ENCODE results near the gene MRPS25. TPM values are rescaled to one million over a fixed set of nuclear protein-coding genes. Genes with fewer than 3 reads are reported as not detected.
"Not testable (repeated sequence)": the region's sequence is repeated elsewhere in the genome, so short reads cannot be mapped to it uniquely, and the experiment has no call there.

Gene MRPS25
- polyA plus RNA-seq, 3 donors, result 20.1 to 47.4 (median 24.2) TPM

GRCh38 chr3:15014606-15015328, 50.3 kb downstream of the MRPS25 start:
- no peak overlapping the region for H3K27ac ChIP-seq (ENCODE audit: low read depth, low read length)
- 89 to 96% (median 92%) methylated on average over 3 of the region's 3 CpGs for WGBS, 3 donors

- H3K27ac ChIP-seq (ENCODE audit: low read depth, low read length), result no peak overlapping the region
- 95 to 100% (median 95%) methylated on average over 5 of the region's 5 CpGs for WGBS, 3 donors
Observed at GRCh38 chr3:15011174-15011573, 53.9 kb downstream of the MRPS25 start.

- no peak overlapping the region for H3K27ac ChIP-seq (ENCODE audit: low read depth, low read length)
- WGBS, 3 donors, result 94 to 100% (median 95%) methylated on average over 1 of the region's 1 CpG
Observed at GRCh38 chr3:15010664-15011063, 54.5 kb downstream of the MRPS25 start.

- WGBS, 3 donors, result 97 to 99% (median 99%) methylated on average over 5 of the region's 5 CpGs
- H3K27ac ChIP-seq (ENCODE audit: low read depth, low read length), result no peak overlapping the region
Observed at GRCh38 chr3:15009167-15009566, 55.9 kb downstream of the MRPS25 start.

- 61 to 77% (median 76%) methylated on average over 4 of the region's 4 CpGs for WGBS, 3 donors
- H3K27ac ChIP-seq (ENCODE audit: low read depth, low read length), result no peak overlapping the region
Observed at GRCh38 chr3:15007681-15008141, 57.4 kb downstream of the MRPS25 start.

GRCh38 chr3:14999182-14999581, 65.9 kb downstream of the MRPS25 start:
- WGBS, 3 donors, result 92 to 97% (median 96%) methylated on average over 6 of the region's 6 CpGs
- H3K27ac ChIP-seq (ENCODE audit: low read depth, low read length), result not testable (repeated sequence)

Other genes with a start within 250 kb of the MRPS25 start
- 10 to 100 TPM in 2 of 3 donors, 1 to 10 TPM in 1; 3.4 to 19.5 (median 16.7) TPM for gene FGD5, start 246.4 kb downstream of the MRPS25 start, polyA plus RNA-seq
- 1 to 10 TPM; 4.8 to 7.9 (median 7.3) TPM for gene NR2C2, start 117.7 kb downstream of the MRPS25 start, polyA plus RNA-seq
- gene RBSN, start 33.8 kb upstream of the MRPS25 start, polyA plus RNA-seq, result 10 to 100 TPM in 1 of 3 donors, 1 to 10 TPM in 2; 3.5 to 13.6 (median 9.5) TPM
- gene CAPN7, start 140.9 kb upstream of the MRPS25 start, polyA plus RNA-seq, result 10 to 100 TPM; 10.3 to 17.9 (median 12.7) TPM